GM21529 (cell line): Measurements from ENCODE around the gene CYLD.

Experiments used
- ATAC-seq: cut with Tn5 transposase; IDR thresholded peaks from one replicate; pipeline ENCODE4 v1.9.1; 2021; ENCODE audit not compliant: unreplicated experiment

Gene CYLD

DNA sequence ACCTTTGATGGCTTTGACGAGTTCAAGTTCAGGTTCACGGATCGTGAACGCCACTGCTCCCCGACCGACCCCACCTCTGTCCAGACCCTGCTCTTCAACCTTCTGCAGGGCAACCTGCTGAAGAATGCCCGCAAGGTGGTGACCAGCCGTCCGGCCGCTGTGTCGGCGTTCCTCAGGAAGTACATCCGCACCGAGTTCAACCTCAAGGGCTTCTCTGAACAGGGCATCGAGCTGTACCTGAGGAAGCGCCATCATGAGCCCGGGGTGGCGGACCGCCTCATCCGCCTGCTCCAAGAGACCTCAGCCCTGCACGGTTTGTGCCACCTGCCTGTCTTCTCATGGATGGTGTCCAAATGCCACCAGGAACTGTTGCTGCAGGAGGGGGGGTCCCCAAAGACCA lies 30.8 kb upstream of the CYLD start:
- no peak for ATAC-seq

DNA sequence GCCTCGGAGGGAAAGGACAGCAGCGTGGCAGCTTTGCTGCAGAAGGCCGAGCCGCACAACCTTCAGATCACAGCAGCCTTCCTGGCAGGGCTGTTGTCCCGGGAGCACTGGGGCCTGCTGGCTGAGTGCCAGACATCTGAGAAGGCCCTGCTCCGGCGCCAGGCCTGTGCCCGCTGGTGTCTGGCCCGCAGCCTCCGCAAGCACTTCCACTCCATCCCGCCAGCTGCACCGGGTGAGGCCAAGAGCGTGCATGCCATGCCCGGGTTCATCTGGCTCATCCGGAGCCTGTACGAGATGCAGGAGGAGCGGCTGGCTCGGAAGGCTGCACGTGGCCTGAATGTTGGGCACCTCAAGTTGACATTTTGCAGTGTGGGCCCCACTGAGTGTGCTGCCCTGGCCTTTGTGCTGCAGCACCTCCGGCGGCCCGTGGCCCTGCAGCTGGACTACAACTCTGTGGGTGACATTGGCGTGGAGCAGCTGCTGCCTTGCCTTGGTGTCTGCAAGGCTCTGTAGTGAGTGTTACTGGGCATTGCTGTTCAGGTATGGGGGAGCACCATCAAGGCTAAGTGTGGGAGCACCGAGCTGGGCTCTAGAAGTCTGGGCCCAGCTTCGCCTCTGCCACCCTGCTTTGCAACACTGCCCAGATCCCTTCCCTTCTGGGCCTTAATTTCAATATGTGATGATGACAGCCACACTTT lies 29.9 kb upstream of the CYLD start:
- no peak for ATAC-seq

DNA sequence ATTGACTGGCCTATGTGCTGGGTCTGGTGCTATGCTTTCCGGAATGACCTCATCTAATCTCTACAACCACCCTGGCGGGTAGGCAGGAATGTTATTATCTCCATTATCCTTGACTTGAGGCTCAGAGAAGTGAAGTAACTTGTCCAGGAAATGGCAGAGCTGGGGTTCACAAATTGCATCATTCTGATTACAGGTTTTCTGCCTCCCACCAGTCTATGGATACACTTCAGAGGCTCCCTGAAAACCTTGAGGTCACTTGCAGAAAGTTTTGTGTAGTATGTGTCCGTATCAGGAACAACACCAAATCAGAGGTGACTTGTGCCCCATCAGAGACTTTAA lies 29.4 kb upstream of the CYLD start:
- no peak for ATAC-seq

DNA sequence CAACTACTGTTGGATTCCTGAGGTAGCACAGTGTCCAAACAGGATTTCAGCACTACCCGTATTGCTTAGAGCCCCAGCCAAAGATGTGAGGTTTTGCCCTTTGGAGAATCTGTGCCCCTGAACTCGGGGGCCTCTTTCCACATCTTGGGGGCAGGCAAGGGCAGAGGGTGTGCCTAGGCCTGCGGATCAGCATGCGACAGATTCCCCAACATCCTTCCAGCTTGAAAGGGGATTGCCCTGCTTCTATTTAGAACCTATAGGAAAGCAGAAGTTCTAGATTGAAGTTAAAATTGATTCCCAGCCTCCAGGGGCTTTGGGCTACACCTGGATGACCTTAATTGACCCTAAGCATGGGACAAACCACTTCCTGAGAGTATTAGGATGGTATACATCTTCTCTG lies 28.9 kb upstream of the CYLD start:
- no peak for ATAC-seq

DNA sequence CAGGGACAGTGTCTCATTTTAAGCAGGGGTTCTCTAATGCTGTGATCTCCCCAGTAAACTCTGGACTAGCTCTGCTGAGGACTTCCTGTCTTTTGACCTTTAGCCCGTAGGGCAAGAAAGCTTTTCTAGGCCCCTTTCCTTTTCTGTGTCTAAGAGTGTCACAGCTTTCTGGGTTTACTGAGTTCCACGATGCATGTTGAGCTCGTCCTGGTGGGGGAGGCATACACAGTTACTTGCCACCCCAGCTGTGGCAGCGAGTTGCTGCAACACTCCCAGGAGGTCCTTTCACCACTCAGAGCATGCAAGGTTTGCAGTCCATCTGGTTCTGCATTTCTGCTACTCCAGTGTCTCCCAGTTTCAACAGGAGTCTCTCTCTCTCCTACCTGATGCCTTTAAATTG lies 24.8 kb upstream of the CYLD start:
- no peak for ATAC-seq

DNA sequence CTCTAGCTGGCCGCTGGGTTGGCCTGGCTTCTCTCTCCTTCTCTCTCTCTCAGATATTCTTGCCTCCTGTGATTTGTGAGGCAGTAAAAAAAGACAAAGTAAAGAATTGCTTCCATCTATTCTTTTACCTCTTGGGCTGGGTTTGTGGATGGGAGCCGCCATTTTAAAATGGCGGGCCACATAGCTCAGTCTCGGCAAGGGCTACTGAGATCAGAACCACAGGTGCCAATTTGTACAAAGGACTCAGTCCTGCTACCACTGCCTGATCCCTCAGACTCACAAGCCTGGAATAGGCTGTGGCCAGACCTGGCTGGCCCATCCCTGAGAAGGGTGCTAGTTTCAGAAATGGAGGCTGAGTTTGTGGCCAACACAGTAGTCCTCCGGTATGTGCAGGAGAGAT lies 24.4 kb upstream of the CYLD start:
- ATAC-seq = no peak

DNA sequence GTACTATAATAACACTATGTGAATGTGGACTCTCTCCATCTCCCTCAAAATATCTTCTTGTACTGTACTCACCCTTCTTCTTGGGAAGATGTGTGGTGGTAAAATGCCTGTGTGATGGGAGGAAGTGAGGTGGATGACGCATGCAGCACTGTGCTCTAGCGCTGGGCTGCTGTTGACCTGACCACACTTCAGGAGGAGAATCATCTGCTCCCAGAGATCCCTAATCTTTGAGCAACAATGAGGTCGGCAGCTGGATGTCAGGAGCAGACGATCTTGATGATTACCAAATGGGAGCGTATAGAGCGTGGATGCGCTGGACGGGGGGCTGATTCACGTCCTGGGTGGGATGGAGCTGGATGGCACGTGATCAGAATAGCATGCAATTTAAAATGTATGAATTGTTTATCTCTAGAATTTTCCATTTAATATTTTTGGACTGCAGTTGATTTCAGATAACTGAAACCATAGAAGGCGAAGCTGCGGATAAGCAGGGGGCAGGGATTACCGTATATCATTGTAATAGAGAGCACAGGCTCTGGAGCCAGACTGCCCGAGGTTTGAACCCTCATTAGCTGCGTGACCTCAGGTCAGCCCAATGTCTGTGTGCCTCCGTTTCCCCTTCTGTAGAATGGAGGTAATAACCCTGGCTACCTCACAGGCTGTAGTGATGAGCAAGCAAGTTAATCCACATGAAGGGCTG lies 23.7 kb upstream of the CYLD start:
- no peak for ATAC-seq

DNA sequence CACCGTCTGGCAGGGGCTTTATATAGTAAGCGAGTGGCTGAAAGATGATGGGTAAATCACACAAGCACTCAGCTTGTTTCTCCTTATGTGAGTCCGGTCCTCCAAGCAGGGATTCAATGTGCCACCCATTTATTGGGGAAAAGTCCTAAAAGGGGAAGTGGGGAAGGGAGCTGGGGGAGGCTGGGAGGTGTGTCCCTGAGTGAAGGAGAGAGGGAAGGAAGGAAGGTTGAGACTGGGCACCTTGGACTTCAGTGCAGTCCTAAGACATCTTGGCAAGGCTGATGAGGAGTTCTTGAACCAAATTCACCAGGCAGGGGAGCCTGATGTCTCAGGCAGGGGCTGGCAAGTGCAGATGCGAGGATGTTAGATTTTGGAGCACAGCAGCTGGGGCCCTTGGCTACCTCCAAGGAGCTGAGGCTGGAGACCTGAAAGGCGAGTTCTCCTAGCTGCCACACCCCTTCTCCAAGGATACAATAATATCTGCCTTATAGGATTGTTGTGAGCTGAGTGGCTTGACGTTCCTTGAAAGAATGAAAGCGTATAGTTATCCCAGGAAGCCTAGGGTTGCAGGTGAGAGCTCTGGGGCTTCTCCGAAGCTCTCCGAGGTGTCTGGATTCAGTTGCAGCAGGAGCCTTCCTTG lies 23.0 kb upstream of the CYLD start:
- no peak for ATAC-seq

DNA sequence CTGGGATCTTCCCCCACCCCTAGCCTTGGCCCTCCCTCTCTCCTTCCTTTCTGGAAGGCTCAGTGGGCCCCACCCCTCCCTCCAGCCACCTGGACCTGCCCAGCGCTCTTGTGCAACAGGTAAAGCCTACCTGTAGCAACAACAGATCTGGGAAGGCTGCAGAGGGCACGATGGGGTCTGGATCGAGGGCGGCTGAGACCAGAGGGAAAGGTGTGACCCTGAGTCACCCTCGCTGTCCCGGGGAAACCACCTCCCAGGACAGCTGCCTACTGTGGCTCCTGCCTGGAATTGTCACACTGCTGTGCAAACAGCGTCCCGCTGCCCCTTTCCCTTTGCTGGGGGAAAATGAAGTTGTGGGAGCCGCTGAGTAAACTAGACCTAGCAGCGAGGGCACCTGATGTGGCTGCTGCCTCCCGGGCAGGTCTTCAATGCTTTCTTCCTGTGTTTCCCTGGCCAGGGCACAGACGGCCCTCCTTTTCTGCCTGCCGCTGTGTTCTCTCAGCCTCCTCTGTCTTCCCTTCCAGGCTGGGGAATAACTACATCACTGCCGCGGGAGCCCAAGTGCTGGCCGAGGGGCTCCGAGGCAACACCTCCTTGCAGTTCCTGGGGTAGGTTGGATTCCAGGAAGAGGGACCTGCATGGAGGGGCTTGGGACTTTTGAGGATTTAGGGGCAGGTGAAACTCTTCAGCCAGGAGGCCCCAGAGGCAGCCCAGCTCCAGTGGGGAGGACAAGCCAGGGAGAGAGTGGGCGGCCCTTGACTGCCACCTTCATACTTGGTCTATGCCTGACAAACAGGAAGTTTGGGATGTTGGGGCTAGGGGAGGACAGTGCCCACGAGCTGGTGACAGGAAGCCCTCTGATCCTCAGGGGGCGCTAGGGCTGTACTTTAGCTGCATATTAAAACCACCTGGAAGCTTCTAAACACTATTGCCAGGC lies 22.2 kb upstream of the CYLD start:
- ATAC-seq = no peak

DNA sequence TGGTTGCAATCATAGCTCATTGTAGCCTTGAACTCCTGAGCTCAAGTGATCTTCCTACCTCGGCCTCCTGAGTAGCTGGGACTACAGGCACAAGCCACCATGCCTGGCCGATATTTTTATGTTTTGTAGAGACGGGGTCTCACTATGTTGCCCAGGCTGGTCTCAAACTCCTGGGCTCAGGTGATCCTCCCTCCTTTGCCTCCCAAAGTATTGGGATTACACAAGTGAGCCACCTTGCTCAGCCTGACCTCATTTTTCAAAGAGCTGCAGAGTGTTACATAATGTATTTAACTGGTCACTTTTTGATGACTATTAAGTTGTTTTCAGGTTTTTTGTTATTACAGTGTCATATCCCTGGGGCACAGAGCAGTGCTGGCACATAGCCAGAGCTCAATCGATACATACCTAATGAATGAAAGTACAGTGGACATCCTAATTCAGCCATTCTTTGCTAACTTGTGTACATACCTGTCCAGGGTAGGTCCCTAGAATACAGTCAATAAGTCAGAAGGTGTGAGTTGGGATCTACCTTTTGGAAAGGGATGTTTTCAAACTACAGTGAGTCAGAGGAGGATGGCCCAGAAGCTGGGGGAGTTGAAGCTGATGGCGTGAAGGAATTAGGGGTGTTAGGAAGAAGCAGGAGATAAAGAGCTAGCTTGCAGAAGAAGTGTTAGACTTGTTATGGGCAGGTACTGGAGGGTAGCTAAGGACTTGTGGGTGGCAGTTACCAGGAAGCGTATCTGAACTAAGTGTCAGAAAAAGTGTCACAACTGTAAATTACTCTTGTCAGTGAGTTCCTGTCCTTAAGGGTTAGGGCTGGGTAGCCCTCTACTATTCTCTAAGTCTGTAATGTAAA lies 20.1 kb upstream of the CYLD start:
- no peak for ATAC-seq

DNA sequence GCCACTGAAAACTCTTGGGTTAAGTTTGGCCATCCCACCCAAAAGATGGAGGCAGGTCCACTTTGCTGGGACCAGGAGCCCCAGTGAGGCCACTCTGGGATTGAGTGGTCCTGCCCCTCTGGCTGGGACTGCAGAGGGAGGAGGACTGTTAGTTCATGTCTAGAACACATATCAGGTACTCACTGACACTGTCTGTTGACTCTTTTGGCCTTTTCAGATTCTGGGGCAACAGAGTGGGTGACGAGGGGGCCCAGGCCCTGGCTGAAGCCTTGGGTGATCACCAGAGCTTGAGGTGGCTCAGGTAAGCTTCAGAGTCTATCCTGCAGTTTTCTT lies 19.5 kb upstream of the CYLD start:
- ATAC-seq = no peak

DNA sequence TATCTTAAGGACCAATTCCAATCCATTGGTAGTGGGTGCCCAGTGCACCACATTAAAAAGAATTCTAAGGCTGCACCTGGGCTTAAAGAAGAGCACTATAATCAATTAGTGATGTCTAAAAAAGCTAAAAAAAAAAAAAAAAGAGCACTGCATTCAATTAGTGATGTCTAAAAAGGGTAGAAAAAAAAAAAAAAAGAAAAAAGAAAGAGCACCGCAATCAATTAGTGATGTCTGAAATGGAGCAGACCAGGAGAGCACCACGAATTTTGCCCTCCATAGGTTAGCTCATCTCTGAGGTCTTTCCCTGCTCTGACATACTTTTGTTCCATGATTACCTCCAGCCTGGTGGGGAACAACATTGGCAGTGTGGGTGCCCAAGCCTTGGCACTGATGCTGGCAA lies 18.9 kb upstream of the CYLD start:
- ATAC-seq = no peak

DNA sequence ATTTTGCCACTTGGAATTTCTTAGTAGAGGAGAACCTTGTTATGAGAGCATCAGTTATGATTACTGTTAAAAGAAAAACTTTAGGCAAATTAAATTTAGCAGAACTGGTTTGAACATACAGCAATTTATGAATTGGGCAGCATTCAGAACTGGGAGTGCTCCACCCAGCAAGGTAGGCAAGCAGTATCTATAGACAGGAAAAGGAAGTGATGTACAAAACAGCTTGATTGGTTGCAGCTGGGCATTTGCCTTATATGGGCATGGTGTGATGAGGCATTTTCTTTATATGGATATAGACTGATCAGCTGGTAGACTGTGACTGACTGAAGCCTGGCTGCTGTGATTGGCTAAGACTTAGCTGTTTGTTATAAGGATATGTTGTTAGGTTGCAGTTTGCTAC lies 17.6 kb upstream of the CYLD start:
- ATAC-seq = no peak

DNA sequence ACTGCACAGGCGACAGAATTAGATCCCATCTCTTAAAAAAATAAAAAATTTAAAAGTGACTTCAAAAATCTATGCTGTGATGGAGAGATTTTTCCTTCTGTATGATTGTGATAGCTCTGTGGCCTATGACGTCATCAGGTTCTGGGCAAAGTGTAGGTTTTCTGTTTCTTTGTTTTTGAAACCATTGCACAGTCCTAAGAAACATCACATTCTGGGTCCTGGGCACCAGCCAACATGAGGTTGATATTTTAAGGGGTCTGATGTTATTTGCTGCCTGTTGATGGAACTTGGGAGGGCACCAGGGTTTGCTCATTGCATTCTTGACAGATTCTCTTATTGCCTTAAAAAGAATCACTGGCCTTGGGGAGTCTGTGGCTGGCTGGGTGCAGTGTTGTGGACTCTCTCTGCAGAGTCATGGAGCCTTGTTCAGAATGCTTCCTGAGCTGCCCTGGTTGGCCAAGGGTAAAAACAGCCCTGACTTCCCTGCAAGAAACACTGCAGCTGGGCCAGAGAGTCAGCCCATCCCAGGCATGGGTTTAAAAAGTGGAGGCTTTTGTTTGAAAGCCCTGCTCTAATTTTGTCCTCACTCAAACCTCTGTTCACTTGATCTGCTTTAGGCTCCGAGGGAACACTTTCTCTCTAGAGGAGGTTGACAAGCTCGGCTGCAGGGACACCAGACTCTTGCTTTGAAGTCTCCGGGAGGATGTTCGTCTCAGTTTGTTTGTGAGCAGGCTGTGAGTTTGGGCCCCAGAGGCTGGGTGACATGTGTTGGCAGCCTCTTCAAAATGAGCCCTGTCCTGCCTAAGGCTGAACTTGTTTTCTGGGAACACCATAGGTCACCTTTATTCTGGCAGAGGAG lies 10.5 kb upstream of the CYLD start:
- no peak for ATAC-seq

DNA sequence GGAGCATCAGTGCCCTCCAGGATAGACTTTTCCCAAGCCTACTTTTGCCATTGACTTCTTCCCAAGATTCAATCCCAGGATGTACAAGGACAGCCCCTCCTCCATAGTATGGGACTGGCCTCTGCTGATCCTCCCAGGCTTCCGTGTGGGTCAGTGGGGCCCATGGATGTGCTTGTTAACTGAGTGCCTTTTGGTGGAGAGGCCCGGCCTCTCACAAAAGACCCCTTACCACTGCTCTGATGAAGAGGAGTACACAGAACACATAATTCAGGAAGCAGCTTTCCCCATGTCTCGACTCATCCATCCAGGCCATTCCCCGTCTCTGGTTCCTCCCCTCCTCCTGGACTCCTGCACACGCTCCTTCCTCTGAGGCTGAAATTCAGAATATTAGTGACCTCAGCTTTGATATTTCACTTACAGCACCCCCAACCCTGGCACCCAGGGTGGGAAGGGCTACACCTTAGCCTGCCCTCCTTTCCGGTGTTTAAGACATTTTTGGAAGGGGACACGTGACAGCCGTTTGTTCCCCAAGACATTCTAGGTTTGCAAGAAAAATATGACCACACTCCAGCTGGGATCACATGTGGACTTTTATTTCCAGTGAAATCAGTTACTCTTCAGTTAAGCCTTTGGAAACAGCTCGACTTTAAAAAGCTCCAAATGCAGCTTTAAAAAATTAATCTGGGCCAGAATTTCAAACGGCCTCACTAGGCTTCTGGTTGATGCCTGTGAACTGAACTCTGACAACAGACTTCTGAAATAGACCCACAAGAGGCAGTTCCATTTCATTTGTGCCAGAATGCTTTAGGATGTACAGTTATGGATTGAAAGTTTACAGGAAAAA lies 9.7 kb upstream of the CYLD start:
- no peak for ATAC-seq

DNA sequence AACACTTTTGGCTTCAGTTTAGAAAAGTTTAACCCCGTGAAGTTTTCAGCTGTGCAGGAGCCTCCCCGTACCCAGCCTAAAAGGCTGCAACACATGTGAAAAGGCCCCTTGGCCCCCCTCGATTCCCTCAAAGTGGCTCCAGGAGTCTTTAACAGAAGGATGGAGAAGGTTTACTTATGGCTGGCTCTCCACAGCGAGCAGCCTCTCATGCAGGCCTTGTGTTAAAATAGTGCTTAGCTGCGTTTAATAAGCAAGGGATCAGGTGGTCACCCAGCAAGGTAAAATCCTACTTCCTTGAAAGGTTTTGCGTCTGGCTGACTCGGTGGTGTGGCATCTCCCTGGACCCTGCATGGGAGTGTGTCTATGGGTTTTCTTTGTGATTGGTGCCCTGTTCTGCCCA lies 8.4 kb upstream of the CYLD start:
- no peak for ATAC-seq

DNA sequence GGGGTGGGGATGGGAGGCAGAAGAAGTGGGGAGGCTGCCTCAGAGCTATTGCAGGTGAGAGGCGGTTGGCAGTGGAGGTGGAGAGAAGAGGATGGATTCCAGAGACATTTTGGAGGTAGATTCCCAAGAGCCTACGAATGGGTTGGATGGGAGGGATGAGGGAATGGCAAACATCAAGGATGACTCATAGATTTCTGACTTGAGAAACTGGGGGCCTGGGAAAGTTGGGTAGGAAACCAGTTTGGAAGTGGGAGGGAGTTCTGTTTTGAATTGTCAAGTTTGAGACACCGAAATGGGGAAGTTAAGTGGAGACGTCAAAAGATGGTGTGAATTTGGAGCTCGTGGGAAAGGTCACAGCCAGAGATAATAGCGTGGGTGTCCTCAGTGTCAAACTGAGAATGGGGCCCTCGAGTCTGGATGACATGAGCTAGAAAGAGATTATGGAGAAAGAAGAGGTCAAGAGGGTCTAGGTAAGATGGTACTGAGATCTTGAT lies 6.2 kb upstream of the CYLD start:
- peak; percentile 64 for ATAC-seq

DNA sequence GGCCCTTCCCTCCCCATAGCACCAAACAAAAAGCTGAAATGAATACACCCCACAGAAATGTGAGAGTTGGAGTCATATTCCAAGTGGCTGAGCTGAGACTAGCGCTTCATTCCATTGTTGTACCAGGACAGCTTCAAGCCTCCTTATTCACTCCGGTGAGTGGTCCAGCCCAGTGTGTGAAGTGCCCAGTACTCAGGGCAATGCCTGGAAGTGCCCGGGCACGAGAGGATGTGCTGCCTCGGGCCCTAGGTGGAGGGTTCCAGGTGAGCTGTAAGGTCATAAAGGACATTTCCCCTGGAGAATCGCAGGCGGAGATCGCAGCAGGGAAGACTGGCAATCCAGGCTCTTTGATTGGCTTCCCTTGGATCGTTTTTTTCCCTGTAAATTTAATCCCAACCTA lies 5.4 kb upstream of the CYLD start:
- no peak for ATAC-seq
